HepG2 (cell line): ENCODE data around the gene OSER1.

Experiments used
- CTCF ChIP-seq: sonication (generic); formaldehyde crosslinking; IDR thresholded peaks from 2 replicates; pipeline ENCODE4 v1.5.0; 2020; ENCODE audit warnings: mild to moderate bottlenecking, missing genetic modification reagents, moderate library complexity
- EP300 ChIP-seq, 3 experiments: sonication (generic) in 1 of 3; formaldehyde crosslinking in 1 of 3; IDR thresholded peaks; 2 replicates each; pipeline versions ENCODE4 v1.5.1 to v1.6.1; 2011 to 2020; ENCODE audit warnings: low read depth in 2 of 3, low read length in 2 of 3, borderline replicate concordance in 1 of 3, improper control_type of control experiment in 1 of 3, mild to moderate bottlenecking in 1 of 3, missing genetic modification reagents in 1 of 3, moderate library complexity in 1 of 3
- HOXA5 ChIP-seq: sonication (generic); formaldehyde crosslinking; IDR thresholded peaks from 2 replicates; pipeline ENCODE4 v1.4.0; 2020; ENCODE audit warnings: missing genetic modification reagents
- MAFK ChIP-seq, 2 experiments: IDR thresholded peaks in 1 of 2; conservative IDR thresholded peaks in 1 of 2; 2 replicates each; pipeline ENCODE4 v1.6.1; 2011; ENCODE audit warnings: improper control_type of control experiment in 2 of 2, low read length in 2 of 2
- MAZ ChIP-seq, 2 experiments: sonication (generic) in 1 of 2; formaldehyde crosslinking in 1 of 2; IDR thresholded peaks; 2 replicates each; pipeline versions ENCODE4 v1.5.0 to v1.6.1; 2012 to 2020; ENCODE audit warnings: low read depth in 2 of 2, mild to moderate bottlenecking in 2 of 2, borderline replicate concordance in 1 of 2, improper control_type of control experiment in 1 of 2, low read length in 1 of 2, missing genetic modification reagents in 1 of 2, moderate library complexity in 1 of 2
- MYC ChIP-seq: sonication (generic); formaldehyde crosslinking; IDR thresholded peaks from 2 replicates; pipeline ENCODE4 v1.9.0; 2021; ENCODE audit warnings: missing genetic modification reagents, borderline replicate concordance
- POLR2AphosphoS2 ChIP-seq: IDR thresholded peaks from 2 replicates; pipeline ENCODE4 v1.6.1; 2011; ENCODE audit warnings: low read depth, low read length, improper control_type of control experiment
- TRAFD1 ChIP-seq: sonication (generic); formaldehyde crosslinking; IDR thresholded peaks from 2 replicates; pipeline ENCODE4 v1.5.1; 2020; ENCODE audit warnings: missing genetic modification reagents, mild to moderate bottlenecking, borderline replicate concordance
- ZNF329 ChIP-seq: sonication (generic); formaldehyde crosslinking; IDR thresholded peaks from 2 replicates; pipeline ENCODE4 v1.9.0; 2021; ENCODE audit warnings: low read depth, mild to moderate bottlenecking, missing genetic modification reagents
- ZNF607 ChIP-seq: sonication (generic); formaldehyde crosslinking; IDR thresholded peaks from 2 replicates; pipeline ENCODE4 v1.5.1; 2020; ENCODE audit warnings: missing genetic modification reagents, mild to moderate bottlenecking, borderline replicate concordance
- ZNF772 ChIP-seq: sonication (generic); formaldehyde crosslinking; IDR thresholded peaks from 2 replicates; pipeline ENCODE4 v1.5.0; 2020; ENCODE audit warnings: mild to moderate bottlenecking, missing genetic modification reagents
- ZSCAN31 ChIP-seq: sonication (generic); formaldehyde crosslinking; IDR thresholded peaks from 2 replicates; pipeline ENCODE4 v1.5.0; 2020; ENCODE audit warnings: low read depth, mild to moderate bottlenecking, missing genetic modification reagents

GRCh38 chr20:44153636-44154043, 56.9 kb downstream of the OSER1 start:
- TF ChIP-seq POLR2AphosphoS2: no peak
- no peak for TF ChIP-seq TRAFD1 (CRISPR knock-in tag)
- TF ChIP-seq MYC (CRISPR knock-in tag): no peak
- no peak for TF ChIP-seq CTCF
- no peak for TF ChIP-seq EP300 (IDR thresholded peaks at IDR 0.05; ENCODE audit: low read depth in 2 of 2, low read length in 2 of 2)
- no peak for TF ChIP-seq EP300 (CRISPR knock-in tag; IDR thresholded peaks at IDR 0.05; ENCODE audit: borderline replicate concordance)
- no peak for TF ChIP-seq MAFK (conservative IDR thresholded peaks at IDR 0.05 in 1 of 2, IDR thresholded peaks at IDR 0.05 in 1 of 2; ENCODE audit: low read length in 2 of 2)
- TF ChIP-seq ZNF329: no peak
- TF ChIP-seq ZNF607: no peak
- TF ChIP-seq ZSCAN31 (CRISPR knock-in tag): no peak
- no peak for TF ChIP-seq ZNF772
- TF ChIP-seq MAZ (IDR thresholded peaks at IDR 0.05; ENCODE audit: borderline replicate concordance, low read depth, low read length): no peak
- no peak for TF ChIP-seq MAZ (CRISPR knock-in tag; IDR thresholded peaks at IDR 0.05; ENCODE audit: low read depth)
- no peak for TF ChIP-seq HOXA5
